ENCODE measurements around the gene ANKRD11. TPM values are rescaled to one million over a fixed set of nuclear protein-coding genes. Genes with fewer than 3 reads are reported as not detected.

The ANKRD11 gene
- total RNA-seq, 1 experiment from 2014 or later = 28.5 TPM

GRCh38 chr16:89297156-89297874 is 193.0 kb downstream of the ANKRD11 start:
- DNase-seq = no peak
- no peak overlapping the region for H3K4me2 ChIP-seq (ENCODE audit: low read depth, low read length, poor library complexity, severe bottlenecking)
- H2AFZ ChIP-seq (ENCODE audit: low read length) = no peak overlapping the region
- no peaks in the 10 kb centered on the region for H3K9me2 ChIP-seq (replicated peaks; ENCODE audit: insufficient read depth, low read length)
- no peaks in the 10 kb centered on the region for H3K27me3 ChIP-seq (ENCODE audit: low read length)
- H3K9ac ChIP-seq (ENCODE audit: low read length) = no peak overlapping the region
- H3K9me3 ChIP-seq (ENCODE audit: low read length) = no peaks in the 10 kb centered on the region
- no peak overlapping the region for H3K4me3 ChIP-seq (ENCODE audit: low read length)
- H4K20me1 ChIP-seq (ENCODE audit: insufficient read depth, low read depth, low read length) = 0 out of 2 replicates have a peak, but pooled peaks cover 6% of the 10 kb centered on the region
- no peak overlapping the region for H3K27ac ChIP-seq (ENCODE audit: low read length)
- H3K36me3 ChIP-seq (ENCODE audit: insufficient read depth, low read length) = no peaks in the 10 kb centered on the region
- H3K79me2 ChIP-seq (ENCODE audit: low read length) = peaks cover 5% of the 10 kb centered on the region; the same call in 1 of the 2 replicates
- no peaks in the 10 kb centered on the region for H3K4me1 ChIP-seq (ENCODE audit: low read length)

GRCh38 chr16:89295915-89296314 is 194.4 kb downstream of the ANKRD11 start:
- no peaks in the 10 kb centered on the region for H3K9me2 ChIP-seq (replicated peaks; ENCODE audit: insufficient read depth, low read length)
- no peak overlapping the region for H3K27ac ChIP-seq (ENCODE audit: low read length)
- H3K9me3 ChIP-seq (ENCODE audit: low read length) = no peaks in the 10 kb centered on the region
- no peak overlapping the region for H3K4me3 ChIP-seq (ENCODE audit: low read length)
- H3K4me1 ChIP-seq (ENCODE audit: low read length) = no peaks in the 10 kb centered on the region
- H3K4me2 ChIP-seq (ENCODE audit: low read depth, low read length, poor library complexity, severe bottlenecking) = no peak overlapping the region
- no peak overlapping the region for H3K9ac ChIP-seq (ENCODE audit: low read length)
- H3K79me2 ChIP-seq (ENCODE audit: low read length) = peaks cover 5% of the 10 kb centered on the region; the same call in 1 of the 2 replicates
- H3K36me3 ChIP-seq (ENCODE audit: insufficient read depth, low read length) = no peaks in the 10 kb centered on the region
- no peaks in the 10 kb centered on the region for H3K27me3 ChIP-seq (ENCODE audit: low read length)
- DNase-seq = no peak
- no peaks in the 10 kb centered on the region for H4K20me1 ChIP-seq (ENCODE audit: insufficient read depth, low read depth, low read length)
- no peak overlapping the region for H2AFZ ChIP-seq (ENCODE audit: low read length)

- no peak overlapping the region for H3K9ac ChIP-seq (ENCODE audit: low read length)
- no peaks in the 10 kb centered on the region for H4K20me1 ChIP-seq (ENCODE audit: insufficient read depth, low read depth, low read length)
- H3K4me1 ChIP-seq (ENCODE audit: low read length) = no peaks in the 10 kb centered on the region
Observed at GRCh38 chr16:89295071-89295900, 195.1 kb downstream of the ANKRD11 start.

DNA sequence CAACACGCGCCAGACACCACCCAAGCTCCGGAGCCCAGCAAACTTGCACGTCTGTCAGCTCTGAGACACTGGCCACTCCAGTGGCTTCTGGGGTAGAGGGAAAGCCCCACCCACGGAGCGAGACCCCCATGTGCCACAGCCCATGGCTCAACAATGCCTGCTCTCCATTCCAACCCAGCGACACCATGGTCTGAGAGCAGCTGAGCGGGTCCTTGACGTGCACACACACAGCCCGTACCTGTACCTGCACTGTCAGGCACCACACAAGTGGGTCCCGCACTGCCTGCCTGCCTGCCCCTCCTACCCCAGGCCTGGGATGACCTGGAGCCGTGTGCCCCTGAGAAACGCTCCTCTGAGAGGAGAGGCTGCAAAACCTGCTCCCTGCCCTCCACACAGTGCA is 195.9 kb downstream of the ANKRD11 start:
- H3K4me2 ChIP-seq (ENCODE audit: low read depth, low read length, poor library complexity, severe bottlenecking) = no peak overlapping the region
- no peak overlapping the region for H3K27ac ChIP-seq (ENCODE audit: low read length)
- H4K20me1 ChIP-seq (ENCODE audit: insufficient read depth, low read depth, low read length) = no peaks in the 10 kb centered on the region
- H3K36me3 ChIP-seq (ENCODE audit: insufficient read depth, low read length) = no peaks in the 10 kb centered on the region
- no peak overlapping the region for H3K9ac ChIP-seq (ENCODE audit: low read length)
- H3K9me2 ChIP-seq (replicated peaks; ENCODE audit: insufficient read depth, low read length) = no peaks in the 10 kb centered on the region
- H3K9me3 ChIP-seq (ENCODE audit: low read length) = no peaks in the 10 kb centered on the region
- H2AFZ ChIP-seq (ENCODE audit: low read length) = no peak overlapping the region
- H3K79me2 ChIP-seq (ENCODE audit: low read length) = peaks cover 5% of the 10 kb centered on the region; the same call in 1 of the 2 replicates
- no peaks in the 10 kb centered on the region for H3K27me3 ChIP-seq (ENCODE audit: low read length)
- H3K4me1 ChIP-seq (ENCODE audit: low read length) = no peaks in the 10 kb centered on the region
- DNase-seq = no peak
- no peak overlapping the region for H3K4me3 ChIP-seq (ENCODE audit: low read length)

More at GRCh38 chr16:89295071-89295900, 195.1 kb downstream of the ANKRD11 start:
- H3K27me3 ChIP-seq (ENCODE audit: low read length) = no peaks in the 10 kb centered on the region
- no peaks in the 10 kb centered on the region for H3K9me3 ChIP-seq (ENCODE audit: low read length)
- H3K79me2 ChIP-seq (ENCODE audit: low read length) = peaks cover 5% of the 10 kb centered on the region; the same call in 1 of the 2 replicates
- H3K9me2 ChIP-seq (replicated peaks; ENCODE audit: insufficient read depth, low read length) = no peaks in the 10 kb centered on the region
- H3K4me2 ChIP-seq (ENCODE audit: low read depth, low read length, poor library complexity, severe bottlenecking) = no peak overlapping the region
- no peak overlapping the region for H3K27ac ChIP-seq (ENCODE audit: low read length)
- no peak for DNase-seq
- H3K36me3 ChIP-seq (ENCODE audit: insufficient read depth, low read length) = no peaks in the 10 kb centered on the region
- H2AFZ ChIP-seq (ENCODE audit: low read length) = no peak overlapping the region
- H3K4me3 ChIP-seq (ENCODE audit: low read length) = no peak overlapping the region

DNA sequence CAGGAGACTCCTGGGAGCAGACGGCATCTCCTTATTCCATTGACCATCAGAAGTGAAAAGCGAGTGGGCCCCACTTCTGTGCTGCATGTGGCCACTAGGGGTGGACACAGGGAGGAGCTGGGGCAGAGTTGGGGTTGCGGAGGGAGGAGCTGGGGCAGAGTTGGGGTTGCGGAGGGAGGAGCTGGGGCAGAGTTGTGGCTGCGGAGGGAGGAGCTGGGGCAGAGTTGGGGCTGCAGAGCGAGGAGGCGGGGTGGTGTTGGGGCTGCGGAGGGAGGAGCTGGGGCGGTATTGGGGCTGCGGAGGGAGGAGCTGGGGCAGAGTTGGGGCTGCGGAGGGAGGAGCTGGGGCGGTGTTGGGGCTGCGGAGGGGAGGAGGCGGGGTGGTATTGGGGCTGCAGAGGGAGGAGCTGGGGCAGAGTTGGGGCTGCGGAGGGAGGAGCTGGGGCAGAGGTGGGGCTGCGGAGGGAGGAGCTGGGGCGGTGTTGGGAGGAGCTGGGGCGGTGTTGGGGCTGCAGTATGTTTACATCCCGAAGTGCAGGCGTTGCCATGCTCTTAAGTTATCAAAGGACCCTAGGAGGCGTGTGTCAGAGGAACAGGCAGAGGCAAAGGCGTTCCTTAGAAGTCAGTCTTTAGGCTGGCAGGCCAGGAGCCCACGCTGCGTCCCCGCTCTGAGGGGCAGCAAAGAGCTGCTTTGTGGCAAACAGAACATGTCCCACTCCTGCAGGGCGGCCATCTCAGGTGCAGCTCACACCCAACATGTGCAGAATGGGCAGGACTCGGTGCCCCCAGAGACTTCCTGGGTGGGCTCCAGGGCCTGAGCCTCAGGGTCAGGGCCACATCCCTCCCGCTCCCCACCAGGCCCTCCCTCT is 196.9 kb downstream of the ANKRD11 start:
- Histone ChIP-seq H3K4me2 (ENCODE audit: low read depth, low read length, poor library complexity, severe bottlenecking) (no peak overlapping the region), H3K9me3 (ENCODE audit: low read length) (no peaks in the 10 kb centered on the region), H3K4me3 (ENCODE audit: low read length) (no peak overlapping the region), H3K9ac (ENCODE audit: low read length) (no peak overlapping the region), H4K20me1 (ENCODE audit: insufficient read depth, low read depth, low read length) (no peaks in the 10 kb centered on the region), H3K36me3 (ENCODE audit: insufficient read depth, low read length) (no peaks in the 10 kb centered on the region), H3K4me1 (ENCODE audit: low read length) (no peaks in the 10 kb centered on the region), H3K9me2 (replicated peaks; ENCODE audit: insufficient read depth, low read length) (no peaks in the 10 kb centered on the region), H3K27ac (ENCODE audit: low read length) (no peak overlapping the region), H2AFZ (ENCODE audit: low read length) (no peak overlapping the region), H3K79me2 (ENCODE audit: low read length) (peaks cover 5% of the 10 kb centered on the region; the same call in 1 of the 2 replicates), H3K27me3 (ENCODE audit: low read length) (no peaks in the 10 kb centered on the region)
- DNase-seq = no peak

- Histone ChIP-seq H3K9me2 (replicated peaks; ENCODE audit: insufficient read depth, low read length) (no peaks in the 10 kb centered on the region), H3K79me2 (ENCODE audit: low read length) (peaks cover 5% of the 10 kb centered on the region; the same call in 1 of the 2 replicates), H3K4me2 (ENCODE audit: low read depth, low read length, poor library complexity, severe bottlenecking) (no peak overlapping the region), H3K27ac (ENCODE audit: low read length) (no peak overlapping the region), H3K9ac (ENCODE audit: low read length) (no peak overlapping the region), H4K20me1 (ENCODE audit: insufficient read depth, low read depth, low read length) (no peaks in the 10 kb centered on the region), H3K27me3 (ENCODE audit: low read length) (no peaks in the 10 kb centered on the region), H3K4me3 (ENCODE audit: low read length) (no peak overlapping the region), H3K9me3 (ENCODE audit: low read length) (no peaks in the 10 kb centered on the region), H2AFZ (ENCODE audit: low read length) (no peak overlapping the region), H3K36me3 (ENCODE audit: insufficient read depth, low read length) (no peaks in the 10 kb centered on the region), H3K4me1 (ENCODE audit: low read length) (no peaks in the 10 kb centered on the region)
- no peak for DNase-seq
Observed at GRCh38 chr16:89292443-89293078, 197.8 kb downstream of the ANKRD11 start.

- Histone ChIP-seq H3K4me2 (ENCODE audit: low read depth, low read length, poor library complexity, severe bottlenecking) (no peak overlapping the region), H3K4me1 (ENCODE audit: low read length) (no peaks in the 10 kb centered on the region), H3K27ac (ENCODE audit: low read length) (no peak overlapping the region), H3K4me3 (ENCODE audit: low read length) (no peak overlapping the region), H3K27me3 (ENCODE audit: low read length) (no peaks in the 10 kb centered on the region), H3K9ac (ENCODE audit: low read length) (no peak overlapping the region), H3K9me2 (replicated peaks; ENCODE audit: insufficient read depth, low read length) (no peaks in the 10 kb centered on the region), H3K9me3 (ENCODE audit: low read length) (no peaks in the 10 kb centered on the region), H3K36me3 (ENCODE audit: insufficient read depth, low read length) (no peaks in the 10 kb centered on the region), H2AFZ (ENCODE audit: low read length) (no peak overlapping the region), H4K20me1 (ENCODE audit: insufficient read depth, low read depth, low read length) (no peaks in the 10 kb centered on the region), H3K79me2 (ENCODE audit: low read length) (no peaks in the 10 kb centered on the region)
- DNase-seq = no peak
Observed at GRCh38 chr16:89291776-89292175, 198.6 kb downstream of the ANKRD11 start.
